ENCODE data around the gene MPZL1.

MPZL1 gene

GRCh38 chr1:167752219-167752985 lies 30.6 kb downstream of the MPZL1 start:
- DNase-seq, result peak; percentile 84

GRCh38 chr1:167755654-167756053 lies 33.9 kb downstream of the MPZL1 start:
- no peak for DNase-seq

- no peak for DNase-seq
These were observed 35.1 kb downstream of the MPZL1 start for GRCh38 chr1:167756730-167757405.

- no peak for DNase-seq
These were observed 35.9 kb downstream of the MPZL1 start for GRCh38 chr1:167757433-167758309.

GRCh38 chr1:167761400-167761799 lies 39.6 kb downstream of the MPZL1 start:
- DNase-seq, result no peak

GRCh38 chr1:167762061-167762746 lies 40.4 kb downstream of the MPZL1 start:
- DNase-seq, result no peak

GRCh38 chr1:167763525-167764220 lies 41.9 kb downstream of the MPZL1 start:
- DNase-seq, result no peak

GRCh38 chr1:167764458-167765330 lies 42.9 kb downstream of the MPZL1 start:
- no peak for DNase-seq

- DNase-seq, result no peak
These were observed 43.7 kb downstream of the MPZL1 start for GRCh38 chr1:167765496-167765895.

- no peak for DNase-seq
These were observed 44.8 kb downstream of the MPZL1 start for GRCh38 chr1:167766538-167766937.

GRCh38 chr1:167767761-167768160 lies 46.0 kb downstream of the MPZL1 start:
- no peak for DNase-seq

GRCh38 chr1:167770127-167770526 lies 48.3 kb downstream of the MPZL1 start:
- no peak for DNase-seq

- no peak for DNase-seq
These were observed 50.7 kb downstream of the MPZL1 start for GRCh38 chr1:167772436-167772835.

GRCh38 chr1:167773516-167773915 lies 51.7 kb downstream of the MPZL1 start:
- DNase-seq, result no peak

GRCh38 chr1:167774710-167775109 lies 52.9 kb downstream of the MPZL1 start:
- peak; percentile 66 for DNase-seq

- peak; percentile 77 for DNase-seq
These were observed 53.4 kb downstream of the MPZL1 start for GRCh38 chr1:167775178-167775577.

GRCh38 chr1:167776151-167776550 lies 54.4 kb downstream of the MPZL1 start:
- DNase-seq, result no peak

GRCh38 chr1:167776616-167777268 lies 55.0 kb downstream of the MPZL1 start:
- DNase-seq, result no peak

GRCh38 chr1:167777269-167777650 lies 55.5 kb downstream of the MPZL1 start:
- no peak for DNase-seq

- no peak for DNase-seq
These were observed 59.8 kb downstream of the MPZL1 start for GRCh38 chr1:167781558-167781957.

GRCh38 chr1:167782946-167783345 lies 61.2 kb downstream of the MPZL1 start:
- no peak for DNase-seq
